OCI-LY1 (cell line): Measurements from ENCODE around the gene ARL11.

Source experiments
- H2AFZ ChIP-seq: fragments of 200-600 bp; sonication (generic), shearing (Covaris generic); 2 replicates; pipeline ENCODE4 v1.6.0; 2014; ENCODE audit warnings: antibody characterized with exemption, mild to moderate bottlenecking, low read length
- H3F3A ChIP-seq: fragments of 200-600 bp; sonication (generic), shearing (Covaris generic); 2 replicates; pipeline ENCODE4 v1.6.0; 2014; ENCODE audit warnings: mild to moderate bottlenecking, antibody characterized with exemption, low read length, moderate library complexity; ENCODE audit not compliant: insufficient read depth
- H3K27ac ChIP-seq: fragments of 200-600 bp; sonication (generic); 2 replicates; pipeline ENCODE4 v1.5.1; 2014; ENCODE audit warnings: low read length, mixed run types, mild to moderate bottlenecking, low read depth; ENCODE audit not compliant: poor library complexity, severe bottlenecking
- H3K27me3 ChIP-seq: fragments of 200-600 bp; sonication (generic); 2 replicates; pipeline ENCODE4 v1.6.0; 2014; ENCODE audit warnings: antibody characterized with exemption, mild to moderate bottlenecking, low read length, moderate library complexity; ENCODE audit not compliant: insufficient read depth
- H3K36me3 ChIP-seq: fragments of 200-600 bp; sonication (generic); 2 replicates; pipeline ENCODE4 v1.6.1; 2014; ENCODE audit warnings: mild to moderate bottlenecking, antibody characterized with exemption, low read length, moderate library complexity, mixed read lengths; ENCODE audit not compliant: insufficient read depth
- H3K4me1 ChIP-seq: fragments of 200-600 bp; sonication (generic); 2 replicates; pipeline ENCODE4 v1.5.1; 2014; ENCODE audit warnings: mild to moderate bottlenecking, low read length, moderate library complexity; ENCODE audit not compliant: insufficient read depth, severe bottlenecking
- H3K4me2 ChIP-seq: fragments of 200-600 bp; sonication (generic), shearing (Covaris generic); 2 replicates; pipeline ENCODE4 v1.6.1; 2014; ENCODE audit warnings: low read length
- H3K4me3 ChIP-seq: fragments of 200-600 bp; sonication (generic); 2 replicates; pipeline ENCODE4 v1.5.1; 2014; ENCODE audit warnings: low read length, low read depth, mild to moderate bottlenecking, mixed read lengths; ENCODE audit not compliant: poor library complexity, severe bottlenecking
- H3K79me2 ChIP-seq: fragments of 200-600 bp; shearing (Covaris generic); 2 replicates; pipeline ENCODE4 v1.6.1; 2016; ENCODE audit warnings: mixed run types, low read length, mixed read lengths; ENCODE audit not compliant: insufficient read depth
- H3K9ac ChIP-seq: fragments of 200-600 bp; sonication (generic), shearing (Covaris generic); 2 replicates; pipeline ENCODE4 v1.6.1; 2014; ENCODE audit warnings: mild to moderate bottlenecking, low read length, mixed read lengths
- H3K9me2 ChIP-seq: fragments of 200-600 bp; sonication (generic), shearing (Covaris generic); 2 replicates; pipeline ENCODE4 v1.6.1; 2014; ENCODE audit warnings: low read depth, mild to moderate bottlenecking, low read length, mixed read lengths
- H3K9me3 ChIP-seq: fragments of 200-600 bp; shearing (Covaris generic); 2 replicates; pipeline ENCODE4 v1.6.1; 2014; ENCODE audit warnings: low read length, mixed read lengths
- H4K20me1 ChIP-seq: fragments of 200-600 bp; sonication (generic), shearing (Covaris generic); 2 replicates; pipeline ENCODE4 v1.6.0; 2016; ENCODE audit warnings: mild to moderate bottlenecking, low read length; ENCODE audit not compliant: insufficient read depth
- EZH2 ChIP-seq: fragments of 200-600 bp; sonication (generic), shearing (Covaris generic); IDR thresholded peaks from 2 replicates; pipeline ENCODE4 v1.8.0; 2017; ENCODE audit warnings: borderline replicate concordance, mixed run types, mild to moderate bottlenecking, antibody characterized with exemption, low read length, moderate library complexity, mixed read lengths
- TF ChIP-seq, protein P1 (sequence below): fragments of 200-600 bp; sonication (generic), shearing (Covaris generic); IDR thresholded peaks from 2 replicates; pipeline ENCODE4 v1.5.1; 2017; ENCODE audit warnings: mild to moderate bottlenecking, antibody characterized with exemption, low read length, moderate library complexity, mixed read lengths

Gene ARL11

DNA sequence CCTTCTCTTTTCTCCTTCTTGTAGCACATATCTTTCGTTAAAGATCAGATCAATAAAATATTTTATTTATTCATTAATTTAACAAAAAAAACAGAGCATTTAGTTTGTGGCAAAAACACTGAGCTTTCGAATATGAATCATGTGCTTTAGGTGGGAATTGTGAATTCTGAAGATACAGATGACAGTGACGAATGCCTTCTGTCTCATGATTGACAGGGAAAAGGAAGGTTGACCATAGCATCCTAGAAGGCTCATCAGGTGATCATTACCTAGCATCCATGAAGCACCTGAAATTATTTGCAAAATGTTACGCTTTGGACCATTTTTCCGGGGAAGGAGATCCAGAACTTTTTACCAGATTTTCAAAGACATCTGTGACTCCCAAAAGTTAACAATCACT, 3.8 kb downstream of the ARL11 start:
- no peaks in the 10 kb centered on the region for H3K9me2 ChIP-seq
- H3K9ac ChIP-seq, result no peak overlapping the region

DNA sequence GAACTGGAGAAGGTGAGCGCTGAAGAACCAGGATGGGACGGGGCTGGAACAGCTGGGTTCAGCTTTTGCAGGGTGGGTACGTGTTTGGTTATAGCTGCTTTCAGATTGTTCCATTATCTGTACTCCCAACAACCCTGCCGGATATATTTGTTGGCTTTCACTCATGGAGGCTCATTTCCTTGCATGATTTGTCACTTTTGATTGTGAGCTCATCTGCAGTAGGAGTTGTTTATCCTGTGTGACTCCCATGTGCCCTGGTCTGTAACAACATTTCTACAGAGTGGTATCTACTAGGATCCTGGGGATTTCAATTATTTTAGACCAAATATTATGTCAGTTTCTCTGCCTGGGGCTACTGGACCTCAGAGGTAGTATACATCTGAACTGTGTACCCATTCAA, 5.4 kb downstream of the ARL11 start:
- Histone ChIP-seq H3K4me3 (no peak overlapping the region), H3K27ac (no peak overlapping the region), H2AFZ (no peak overlapping the region), H3K9ac (no peak overlapping the region), H3K79me2 (peaks cover 2% of the 10 kb centered on the region), H3K4me2 (no peak overlapping the region), H3K4me1 (peaks cover 22% of the 10 kb centered on the region), H3F3A (no peaks in the 10 kb centered on the region), H4K20me1 (no peaks in the 10 kb centered on the region), H3K27me3 (no peaks in the 10 kb centered on the region), H3K9me3 (no peaks in the 10 kb centered on the region), H3K9me2 (no peaks in the 10 kb centered on the region), H3K36me3 (peaks cover 36% of the 10 kb centered on the region)
- TF ChIP-seq, protein P1, sequence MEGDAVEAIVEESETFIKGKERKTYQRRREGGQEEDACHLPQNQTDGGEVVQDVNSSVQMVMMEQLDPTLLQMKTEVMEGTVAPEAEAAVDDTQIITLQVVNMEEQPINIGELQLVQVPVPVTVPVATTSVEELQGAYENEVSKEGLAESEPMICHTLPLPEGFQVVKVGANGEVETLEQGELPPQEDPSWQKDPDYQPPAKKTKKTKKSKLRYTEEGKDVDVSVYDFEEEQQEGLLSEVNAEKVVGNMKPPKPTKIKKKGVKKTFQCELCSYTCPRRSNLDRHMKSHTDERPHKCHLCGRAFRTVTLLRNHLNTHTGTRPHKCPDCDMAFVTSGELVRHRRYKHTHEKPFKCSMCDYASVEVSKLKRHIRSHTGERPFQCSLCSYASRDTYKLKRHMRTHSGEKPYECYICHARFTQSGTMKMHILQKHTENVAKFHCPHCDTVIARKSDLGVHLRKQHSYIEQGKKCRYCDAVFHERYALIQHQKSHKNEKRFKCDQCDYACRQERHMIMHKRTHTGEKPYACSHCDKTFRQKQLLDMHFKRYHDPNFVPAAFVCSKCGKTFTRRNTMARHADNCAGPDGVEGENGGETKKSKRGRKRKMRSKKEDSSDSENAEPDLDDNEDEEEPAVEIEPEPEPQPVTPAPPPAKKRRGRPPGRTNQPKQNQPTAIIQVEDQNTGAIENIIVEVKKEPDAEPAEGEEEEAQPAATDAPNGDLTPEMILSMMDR, result no peak
- no peak for TF ChIP-seq EZH2

More for the DNA sequence above, 3.8 kb downstream of the ARL11 start:
- TF ChIP-seq EZH2, result no peak
- TF ChIP-seq, protein P1, result no peak
- H3K79me2 ChIP-seq, result peaks cover 6% of the 10 kb centered on the region
- H2AFZ ChIP-seq, result no peak overlapping the region
- no peaks in the 10 kb centered on the region for H3K27me3 ChIP-seq
- no peak overlapping the region for H3K27ac ChIP-seq
- H3F3A ChIP-seq, result no peaks in the 10 kb centered on the region
- H3K4me1 ChIP-seq, result peaks cover 33% of the 10 kb centered on the region
- peaks cover 36% of the 10 kb centered on the region for H3K36me3 ChIP-seq
- H3K4me2 ChIP-seq, result no peak overlapping the region
- H3K9me3 ChIP-seq, result no peaks in the 10 kb centered on the region
- H4K20me1 ChIP-seq, result no peaks in the 10 kb centered on the region
- H3K4me3 ChIP-seq, result no peak overlapping the region

DNA sequence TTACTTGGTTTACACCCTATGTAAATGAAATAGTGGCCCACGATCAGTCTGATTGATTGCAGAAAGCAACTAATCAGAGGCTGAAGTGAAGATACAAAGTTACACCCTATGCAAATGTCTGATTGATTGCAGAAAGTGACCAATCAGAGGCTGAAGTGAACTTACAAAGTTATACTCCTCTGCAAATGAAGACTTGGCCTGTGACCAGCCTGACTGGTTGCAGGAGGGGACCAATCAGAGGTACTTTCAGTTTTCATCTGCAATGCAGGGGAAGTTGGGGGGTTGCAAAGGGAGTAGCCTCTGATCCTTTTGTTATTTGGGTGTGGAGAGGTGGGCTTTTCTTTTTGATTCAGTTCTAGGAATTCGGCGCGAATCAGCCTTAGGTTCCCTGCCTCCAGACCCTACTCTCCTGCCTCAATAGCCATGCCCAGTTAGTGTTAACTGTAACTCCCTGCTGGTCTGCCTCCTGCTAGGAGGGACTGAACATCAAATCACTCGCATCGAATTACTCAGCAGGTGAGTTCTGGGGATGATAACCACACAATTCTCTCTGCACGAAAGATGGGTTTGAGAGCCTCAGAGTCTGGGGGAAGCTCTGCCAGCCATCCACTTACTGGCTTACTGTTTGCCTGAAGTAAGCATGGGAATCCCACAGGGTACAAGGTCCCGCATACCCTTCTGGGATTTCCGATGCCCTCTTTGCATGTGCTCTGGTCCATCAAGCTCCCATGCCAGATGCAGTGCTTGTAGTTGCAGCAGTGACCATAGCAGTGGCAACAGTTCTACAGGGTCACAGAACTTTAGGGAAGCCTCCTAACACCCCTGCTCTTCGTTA, 7.5 kb downstream of the ARL11 start:
- no peaks in the 10 kb centered on the region for H3K27me3 ChIP-seq
- H3K79me2 ChIP-seq, result no peaks in the 10 kb centered on the region
- H3K9me2 ChIP-seq, result no peaks in the 10 kb centered on the region
- no peak overlapping the region for H2AFZ ChIP-seq
- H3K27ac ChIP-seq, result no peak overlapping the region
- H3K9me3 ChIP-seq, result no peaks in the 10 kb centered on the region
- no peak overlapping the region for H3K4me2 ChIP-seq
- TF ChIP-seq, protein P1, result no peak
- no peak for TF ChIP-seq EZH2
- H3K4me3 ChIP-seq, result no peak overlapping the region
- H3F3A ChIP-seq, result no peaks in the 10 kb centered on the region
- H3K36me3 ChIP-seq, result peaks cover 19% of the 10 kb centered on the region
- H3K4me1 ChIP-seq, result peaks cover 6% of the 10 kb centered on the region
- H3K9ac ChIP-seq, result no peak overlapping the region
- no peaks in the 10 kb centered on the region for H4K20me1 ChIP-seq
